Measurements from ENCODE around the gene PPP3CA.

Gene PPP3CA

GRCh38 chr4:101290654-101291053, 56.7 kb downstream of the PPP3CA start:
- WGBS (ENCODE audit: insufficient coverage, insufficient read length): no CpG with 5 or more reads among the region's 3 CpGs
- no peak overlapping the region for H3K27ac ChIP-seq (ENCODE audit: low read length)
- no peak for DNase-seq (ENCODE audit: low read depth, low spot score)
- no peaks in the 10 kb centered on the region for H3K27me3 ChIP-seq (ENCODE audit: control insufficient read depth, insufficient read depth, low read length)
- no peaks in the 10 kb centered on the region for H3K36me3 ChIP-seq (ENCODE audit: control insufficient read depth, insufficient read depth, low read length)
- no peaks in the 10 kb centered on the region for H3K9me3 ChIP-seq (ENCODE audit: control insufficient read depth, insufficient read depth, low read length)
- H3K4me3 ChIP-seq (ENCODE audit: low read length): no peak overlapping the region
- peaks cover 3% of the 10 kb centered on the region; the same call in 1 of the 2 replicates for H3K4me1 ChIP-seq (ENCODE audit: control insufficient read depth, insufficient read depth, low read length)

DNA sequence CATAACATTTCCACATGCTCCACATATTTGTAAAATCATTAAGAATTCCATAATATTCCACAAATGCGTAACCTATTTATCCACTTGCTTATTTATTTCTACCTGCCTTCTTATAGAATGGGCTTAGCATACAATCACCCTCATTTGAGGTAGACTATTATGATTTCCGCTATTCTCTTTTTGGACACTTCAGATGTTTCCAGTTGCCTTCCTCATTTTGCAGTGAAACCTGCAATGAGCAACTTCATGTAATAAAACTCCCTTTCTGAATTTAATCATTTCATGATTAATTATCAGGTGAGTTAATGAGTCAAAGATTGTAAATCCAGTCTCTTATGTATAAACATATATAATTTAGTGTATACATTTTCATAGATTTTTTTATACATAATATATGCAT, 58.0 kb downstream of the PPP3CA start:
- no peaks in the 10 kb centered on the region for H3K36me3 ChIP-seq (ENCODE audit: control insufficient read depth, insufficient read depth, low read length)
- no peak overlapping the region for H3K27ac ChIP-seq (ENCODE audit: low read length)
- peaks cover 3% of the 10 kb centered on the region; the same call in 1 of the 2 replicates for H3K4me1 ChIP-seq (ENCODE audit: control insufficient read depth, insufficient read depth, low read length)
- no peak for DNase-seq (ENCODE audit: low read depth, low spot score)
- H3K27me3 ChIP-seq (ENCODE audit: control insufficient read depth, insufficient read depth, low read length): no peaks in the 10 kb centered on the region
- no peak overlapping the region for H3K4me3 ChIP-seq (ENCODE audit: low read length)
- H3K9me3 ChIP-seq (ENCODE audit: control insufficient read depth, insufficient read depth, low read length): no peaks in the 10 kb centered on the region
- WGBS (ENCODE audit: insufficient coverage, insufficient read length): no CpG with 5 or more reads among the region's 2 CpGs

- H3K36me3 ChIP-seq (ENCODE audit: control insufficient read depth, insufficient read depth, low read length): no peaks in the 10 kb centered on the region
- no peaks in the 10 kb centered on the region for H3K27me3 ChIP-seq (ENCODE audit: control insufficient read depth, insufficient read depth, low read length)
- WGBS (ENCODE audit: insufficient coverage, insufficient read length): 100% methylated on average over 2 of the region's 6 CpGs
- peaks cover 3% of the 10 kb centered on the region; the same call in 1 of the 2 replicates for H3K4me1 ChIP-seq (ENCODE audit: control insufficient read depth, insufficient read depth, low read length)
- no peak overlapping the region for H3K4me3 ChIP-seq (ENCODE audit: low read length)
- no peak for DNase-seq (ENCODE audit: low read depth, low spot score)
- H3K27ac ChIP-seq (ENCODE audit: low read length): no peak overlapping the region
- no peaks in the 10 kb centered on the region for H3K9me3 ChIP-seq (ENCODE audit: control insufficient read depth, insufficient read depth, low read length)
Measured at GRCh38 chr4:101288365-101289145, 58.8 kb downstream of the PPP3CA start.

GRCh38 chr4:101287324-101287723, 60.0 kb downstream of the PPP3CA start:
- no peaks in the 10 kb centered on the region for H3K27me3 ChIP-seq (ENCODE audit: control insufficient read depth, insufficient read depth, low read length)
- H3K4me3 ChIP-seq (ENCODE audit: low read length): no peak overlapping the region
- H3K4me1 ChIP-seq (ENCODE audit: control insufficient read depth, insufficient read depth, low read length): peaks cover 3% of the 10 kb centered on the region; the same call in 1 of the 2 replicates
- no CpG with 5 or more reads among the region's 2 CpGs for WGBS (ENCODE audit: insufficient coverage, insufficient read length)
- no peak for DNase-seq (ENCODE audit: low read depth, low spot score)
- H3K27ac ChIP-seq (ENCODE audit: low read length): no peak overlapping the region
- H3K9me3 ChIP-seq (ENCODE audit: control insufficient read depth, insufficient read depth, low read length): no peaks in the 10 kb centered on the region
- H3K36me3 ChIP-seq (ENCODE audit: control insufficient read depth, insufficient read depth, low read length): no peaks in the 10 kb centered on the region

- H3K27ac ChIP-seq (ENCODE audit: low read length): no peak overlapping the region
- H3K4me1 ChIP-seq (ENCODE audit: control insufficient read depth, insufficient read depth, low read length): peaks cover 3% of the 10 kb centered on the region; the same call in 1 of the 2 replicates
Measured at GRCh38 chr4:101286663-101287062, 60.7 kb downstream of the PPP3CA start.

DNA sequence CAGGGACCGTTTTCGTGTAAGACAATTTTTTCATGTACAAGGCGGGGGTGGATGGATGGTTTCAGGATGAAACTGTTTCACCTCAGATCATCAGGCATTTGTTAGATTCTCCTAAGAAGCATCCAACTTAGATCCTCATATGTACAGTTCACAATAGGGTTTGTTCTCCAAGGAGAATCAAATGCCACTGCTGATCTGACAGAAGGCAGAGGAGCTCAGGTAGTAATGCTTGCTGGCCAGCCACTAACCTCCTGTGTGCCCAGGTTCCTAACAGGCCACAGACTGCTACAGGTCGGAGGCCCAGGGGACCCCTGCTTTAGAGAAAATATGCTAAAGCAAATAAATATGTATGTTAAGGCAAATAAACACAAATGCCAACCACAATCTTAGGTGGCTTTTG, 61.3 kb downstream of the PPP3CA start:
- no peak for DNase-seq (ENCODE audit: low read depth, low spot score)
- Histone ChIP-seq H3K4me3 (ENCODE audit: low read length) (no peak overlapping the region), H3K4me1 (ENCODE audit: control insufficient read depth, insufficient read depth, low read length) (peaks cover 3% of the 10 kb centered on the region; the same call in 1 of the 2 replicates), H3K27me3 (ENCODE audit: control insufficient read depth, insufficient read depth, low read length) (no peaks in the 10 kb centered on the region), H3K36me3 (ENCODE audit: control insufficient read depth, insufficient read depth, low read length) (no peaks in the 10 kb centered on the region), H3K27ac (ENCODE audit: low read length) (no peak overlapping the region), H3K9me3 (ENCODE audit: control insufficient read depth, insufficient read depth, low read length) (no peaks in the 10 kb centered on the region)
- WGBS (ENCODE audit: insufficient coverage, insufficient read length): no CpG with 5 or more reads among the region's 4 CpGs

More at GRCh38 chr4:101286663-101287062, 60.7 kb downstream of the PPP3CA start:
- DNase-seq (ENCODE audit: low read depth, low spot score): no peak
- H3K9me3 ChIP-seq (ENCODE audit: control insufficient read depth, insufficient read depth, low read length): no peaks in the 10 kb centered on the region
- no peak overlapping the region for H3K4me3 ChIP-seq (ENCODE audit: low read length)
- no peaks in the 10 kb centered on the region for H3K36me3 ChIP-seq (ENCODE audit: control insufficient read depth, insufficient read depth, low read length)
- no peaks in the 10 kb centered on the region for H3K27me3 ChIP-seq (ENCODE audit: control insufficient read depth, insufficient read depth, low read length)
- no CpG with 5 or more reads among the region's 1 CpG for WGBS (ENCODE audit: insufficient coverage, insufficient read length)

- H3K27ac ChIP-seq (ENCODE audit: low read length): no peak overlapping the region
- WGBS (ENCODE audit: insufficient coverage, insufficient read length): no CpG with 5 or more reads among the region's 1 CpG
- no peaks in the 10 kb centered on the region for H3K36me3 ChIP-seq (ENCODE audit: control insufficient read depth, insufficient read depth, low read length)
- no peaks in the 10 kb centered on the region for H3K27me3 ChIP-seq (ENCODE audit: control insufficient read depth, insufficient read depth, low read length)
- H3K4me1 ChIP-seq (ENCODE audit: control insufficient read depth, insufficient read depth, low read length): no peaks in the 10 kb centered on the region; the same call in 1 of the 2 replicates
- no peak overlapping the region for H3K4me3 ChIP-seq (ENCODE audit: low read length)
- H3K9me3 ChIP-seq (ENCODE audit: control insufficient read depth, insufficient read depth, low read length): no peaks in the 10 kb centered on the region
- DNase-seq (ENCODE audit: low read depth, low spot score): no peak
Measured at GRCh38 chr4:101284546-101284945, 62.8 kb downstream of the PPP3CA start.

GRCh38 chr4:101283434-101283833, 63.9 kb downstream of the PPP3CA start:
- Histone ChIP-seq H3K36me3 (ENCODE audit: control insufficient read depth, insufficient read depth, low read length) (no peaks in the 10 kb centered on the region), H3K9me3 (ENCODE audit: control insufficient read depth, insufficient read depth, low read length) (no peaks in the 10 kb centered on the region), H3K4me3 (ENCODE audit: low read length) (no peak overlapping the region), H3K27me3 (ENCODE audit: control insufficient read depth, insufficient read depth, low read length) (no peaks in the 10 kb centered on the region), H3K4me1 (ENCODE audit: control insufficient read depth, insufficient read depth, low read length) (peaks cover 1% of the 10 kb centered on the region; the same call in 1 of the 2 replicates), H3K27ac (ENCODE audit: low read length) (no peak overlapping the region)
- DNase-seq (ENCODE audit: low read depth, low spot score): no peak
- no CpG with 5 or more reads among the region's 2 CpGs for WGBS (ENCODE audit: insufficient coverage, insufficient read length)

GRCh38 chr4:101282076-101282844, 65.1 kb downstream of the PPP3CA start:
- 0 out of 2 replicates have a peak, but pooled peaks cover 1% of the 10 kb centered on the region for H3K4me1 ChIP-seq (ENCODE audit: control insufficient read depth, insufficient read depth, low read length)
- no CpG with 5 or more reads among the region's 4 CpGs for WGBS (ENCODE audit: insufficient coverage, insufficient read length)
- peak; percentile 57 for DNase-seq (ENCODE audit: low read depth, low spot score)
- H3K9me3 ChIP-seq (ENCODE audit: control insufficient read depth, insufficient read depth, low read length): no peaks in the 10 kb centered on the region
- no peak overlapping the region for H3K4me3 ChIP-seq (ENCODE audit: low read length)
- no peaks in the 10 kb centered on the region for H3K36me3 ChIP-seq (ENCODE audit: control insufficient read depth, insufficient read depth, low read length)
- no peaks in the 10 kb centered on the region for H3K27me3 ChIP-seq (ENCODE audit: control insufficient read depth, insufficient read depth, low read length)
- no peak overlapping the region for H3K27ac ChIP-seq (ENCODE audit: low read length)

GRCh38 chr4:101280866-101281600, 66.3 kb downstream of the PPP3CA start:
- no peaks in the 10 kb centered on the region for H3K9me3 ChIP-seq (ENCODE audit: control insufficient read depth, insufficient read depth, low read length)
- WGBS (ENCODE audit: insufficient coverage, insufficient read length): no CpG with 5 or more reads among the region's 3 CpGs

More at GRCh38 chr4:101280866-101281600, 66.3 kb downstream of the PPP3CA start:
- Histone ChIP-seq H3K4me1 (ENCODE audit: control insufficient read depth, insufficient read depth, low read length) (0 out of 2 replicates have a peak, but pooled peaks cover 1% of the 10 kb centered on the region), H3K27me3 (ENCODE audit: control insufficient read depth, insufficient read depth, low read length) (no peaks in the 10 kb centered on the region), H3K36me3 (ENCODE audit: control insufficient read depth, insufficient read depth, low read length) (no peaks in the 10 kb centered on the region), H3K27ac (ENCODE audit: low read length) (no peak overlapping the region), H3K4me3 (ENCODE audit: low read length) (no peak overlapping the region)
- no peak for DNase-seq (ENCODE audit: low read depth, low spot score)
